B cell (primary cell): Measurements from ENCODE around the gene SIDT2.

Source experiments
- CTCF ChIP-seq: fragments of 200-600 bp; IDR thresholded peaks from one replicate; pipeline ENCODE4 v1.8.0; 2022; ENCODE audit warnings: antibody characterized with exemption, mild to moderate bottlenecking
- EZH2 ChIP-seq: IDR thresholded peaks from 2 replicates; pipeline ENCODE4 v1.6.1; 2012; ENCODE audit warnings: borderline replicate concordance, low read depth, mild to moderate bottlenecking, moderate library complexity, low read length; ENCODE audit not compliant: insufficient read depth, poor library complexity, severe bottlenecking

- TF ChIP-seq CTCF, result no peak
- TF ChIP-seq EZH2, result no peak
Observed at GRCh38 chr11:117232911-117233409, 54.4 kb downstream of the SIDT2 start.
